HG02623 (cell line): Measurements from ENCODE around the gene COL4A1.

Source experiments
- ATAC-seq: cut with Tn5 transposase; IDR thresholded peaks from one replicate; pipeline ENCODE4 v1.9.1; 2021; ENCODE audit warnings: moderate library complexity; ENCODE audit not compliant: unreplicated experiment

Gene COL4A1

DNA sequence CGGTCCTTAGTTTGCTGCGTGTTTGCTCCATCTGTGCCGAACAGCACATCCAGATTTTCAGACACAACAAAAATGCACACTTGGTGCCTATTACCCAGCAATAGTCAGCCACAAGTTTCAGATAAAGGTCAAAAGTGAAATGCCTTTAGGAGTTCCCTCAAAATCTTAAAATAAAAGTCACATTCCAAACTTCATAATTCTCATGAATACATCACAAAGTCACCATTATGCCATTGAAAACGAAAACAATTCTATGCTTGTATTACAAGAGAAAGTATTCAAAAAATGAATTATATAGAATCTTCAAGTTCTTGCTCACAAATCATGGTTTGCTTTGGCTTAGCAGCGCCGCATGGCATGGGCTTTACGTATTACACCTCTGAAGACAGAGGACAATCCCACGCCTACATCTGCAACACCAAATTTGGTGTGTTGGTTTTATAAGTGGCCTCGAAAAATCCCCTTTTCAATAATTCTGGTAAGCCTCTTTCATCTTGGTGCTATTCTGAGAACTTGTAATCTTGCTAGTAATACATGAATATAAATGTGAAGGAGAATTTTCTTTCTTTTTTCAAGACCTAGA is 26.6 kb downstream of the COL4A1 start:
- ATAC-seq, result no peak

DNA sequence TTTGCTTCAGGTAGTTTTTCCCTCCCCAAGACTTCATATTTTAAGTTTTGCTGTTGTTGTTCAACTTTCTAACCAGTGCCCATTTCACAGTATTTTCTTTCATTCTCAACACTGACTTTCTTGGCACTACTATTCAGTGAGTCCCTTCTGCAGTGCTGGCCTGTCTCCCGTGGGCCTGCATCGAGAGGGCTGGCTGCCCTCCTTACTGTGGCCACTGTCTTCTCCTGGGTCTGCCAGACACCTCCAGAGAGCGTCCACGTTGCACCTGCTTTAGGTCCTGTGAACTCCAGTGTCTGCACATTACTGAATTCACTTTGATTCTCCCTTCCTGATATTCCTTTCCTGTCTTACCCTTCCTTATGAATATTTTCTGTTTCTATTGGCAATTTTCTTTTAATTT is 27.3 kb downstream of the COL4A1 start:
- no peak for ATAC-seq

DNA sequence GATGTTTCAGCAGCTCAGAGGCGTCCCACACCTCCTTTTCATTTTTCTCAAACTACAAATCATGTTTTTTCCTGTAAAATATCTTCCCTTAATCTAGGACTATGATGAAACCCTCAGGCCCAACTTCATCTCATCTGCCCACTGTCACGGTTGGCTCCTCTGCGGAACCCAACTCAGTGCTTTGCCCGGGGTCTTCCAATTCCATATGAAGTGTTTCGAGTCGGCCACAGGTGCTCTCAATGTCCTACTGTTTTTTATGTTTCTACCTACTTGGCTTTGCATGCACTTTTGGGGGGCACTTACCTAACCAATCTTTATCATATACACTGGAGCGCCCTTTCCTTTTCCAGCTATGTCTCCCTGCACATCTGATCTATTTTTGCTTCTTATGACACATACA is 28.1 kb downstream of the COL4A1 start:
- no peak for ATAC-seq

DNA sequence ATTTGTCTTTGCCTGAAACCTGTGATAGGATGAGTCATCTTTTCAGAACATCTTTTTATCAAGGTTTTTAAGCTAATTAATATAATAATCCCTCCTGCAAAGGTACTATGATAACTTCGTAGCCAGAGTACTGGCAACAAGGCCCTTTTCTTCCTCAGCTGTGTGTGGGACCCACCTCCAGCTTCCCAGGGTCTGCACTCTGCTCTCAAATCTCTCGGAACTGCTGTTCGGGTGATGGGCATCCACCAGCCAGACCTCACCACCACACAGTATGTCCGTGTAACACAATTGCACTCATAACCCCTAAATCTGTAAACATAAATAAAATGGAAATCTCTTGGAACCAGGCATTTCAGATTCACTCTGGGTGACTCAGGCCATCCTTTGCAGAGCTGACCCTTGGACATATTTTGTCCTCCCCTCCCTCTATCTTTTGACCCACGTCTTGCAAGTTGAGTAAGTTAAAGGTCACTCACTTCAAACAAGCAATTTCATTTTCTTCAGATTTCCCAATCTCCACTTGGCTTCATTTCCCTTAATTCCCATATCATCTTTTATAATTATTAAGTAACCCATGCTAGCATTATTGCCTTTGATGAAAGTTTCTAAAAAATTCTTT is 29.5 kb downstream of the COL4A1 start:
- no peak for ATAC-seq

DNA sequence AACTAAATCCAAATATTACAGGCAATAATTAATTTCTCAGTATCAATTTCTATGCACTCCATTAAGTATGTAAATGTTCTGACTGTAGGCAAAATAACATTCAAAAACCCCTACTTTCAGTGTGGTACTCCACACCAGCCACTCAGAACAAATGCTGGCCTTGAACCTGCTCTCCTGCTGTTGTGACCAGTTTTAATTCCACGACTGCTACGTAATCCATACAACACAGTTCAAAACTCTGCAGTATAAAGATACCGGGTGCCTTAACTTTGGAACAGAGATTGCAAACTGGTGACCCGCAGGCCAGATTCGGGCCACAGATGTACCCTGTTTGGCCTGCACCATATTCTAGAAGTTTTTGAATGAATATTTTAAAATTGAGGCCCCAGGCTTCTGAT is 30.4 kb downstream of the COL4A1 start:
- ATAC-seq, result no peak

DNA sequence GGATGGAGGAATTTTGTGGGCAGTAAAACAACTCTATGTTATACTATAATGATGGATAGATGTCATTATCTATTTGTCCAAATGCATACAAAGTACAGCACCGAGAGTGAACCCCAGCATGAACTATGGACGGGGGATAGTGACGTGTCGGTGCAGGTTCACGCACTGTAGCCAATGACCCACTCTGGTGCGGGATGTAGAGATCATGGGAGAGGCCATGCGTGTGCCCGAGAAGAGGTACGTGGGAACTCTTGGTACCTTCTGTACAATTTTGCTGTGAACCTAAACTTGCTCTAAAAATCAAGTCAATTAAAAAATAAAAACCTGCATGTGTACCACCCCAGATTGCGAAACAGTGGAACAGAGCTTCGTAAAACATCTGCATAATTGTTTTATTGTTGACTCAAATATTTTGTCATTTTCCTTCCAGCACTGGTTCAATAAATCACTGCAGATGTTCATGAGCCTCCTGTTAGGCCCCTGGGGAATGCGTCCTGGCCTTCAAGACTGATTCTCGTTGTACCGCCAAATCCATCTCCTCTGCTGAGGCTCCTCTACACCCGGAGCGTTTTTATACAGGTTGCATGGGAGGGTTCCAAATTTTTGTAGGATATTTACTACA is 30.9 kb downstream of the COL4A1 start:
- no peak for ATAC-seq

DNA sequence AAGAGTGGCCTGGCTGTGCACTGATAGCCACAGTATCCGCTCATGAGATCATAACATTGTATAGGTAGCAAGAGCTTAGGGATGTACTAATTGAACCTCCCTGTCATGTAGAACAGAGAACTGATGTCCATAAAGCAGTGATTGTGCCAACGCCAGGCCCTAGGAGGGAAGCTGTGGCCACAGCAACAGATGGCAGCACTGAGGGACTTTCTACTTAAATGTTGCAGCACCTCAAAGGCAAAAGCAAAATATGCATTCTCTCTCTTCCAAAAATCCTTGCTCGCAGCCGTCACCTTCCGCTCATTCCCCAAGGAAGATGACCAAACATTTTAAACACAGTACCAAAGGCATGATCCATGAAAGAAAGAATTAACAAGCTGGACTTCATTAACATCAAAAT is 32.3 kb downstream of the COL4A1 start:
- no peak for ATAC-seq

DNA sequence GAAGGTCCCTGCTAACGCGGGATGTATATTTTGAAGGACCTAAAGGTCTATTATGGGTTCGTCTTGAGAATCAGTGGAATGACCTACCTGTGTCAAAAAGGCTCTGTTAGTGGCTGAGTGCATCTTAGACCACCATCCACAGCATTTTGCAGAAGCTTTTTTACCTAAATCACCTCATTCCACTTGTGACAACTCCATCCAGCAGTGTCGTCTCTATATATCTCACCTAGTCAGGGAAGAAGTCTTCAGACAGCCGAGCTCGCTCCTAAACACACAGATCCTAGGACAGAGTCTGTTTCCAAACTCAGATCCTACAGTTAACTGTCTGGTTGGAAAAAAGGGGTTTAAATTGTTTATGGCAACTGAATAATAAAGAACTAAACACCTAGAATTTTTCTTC is 33.7 kb downstream of the COL4A1 start:
- ATAC-seq, result no peak

DNA sequence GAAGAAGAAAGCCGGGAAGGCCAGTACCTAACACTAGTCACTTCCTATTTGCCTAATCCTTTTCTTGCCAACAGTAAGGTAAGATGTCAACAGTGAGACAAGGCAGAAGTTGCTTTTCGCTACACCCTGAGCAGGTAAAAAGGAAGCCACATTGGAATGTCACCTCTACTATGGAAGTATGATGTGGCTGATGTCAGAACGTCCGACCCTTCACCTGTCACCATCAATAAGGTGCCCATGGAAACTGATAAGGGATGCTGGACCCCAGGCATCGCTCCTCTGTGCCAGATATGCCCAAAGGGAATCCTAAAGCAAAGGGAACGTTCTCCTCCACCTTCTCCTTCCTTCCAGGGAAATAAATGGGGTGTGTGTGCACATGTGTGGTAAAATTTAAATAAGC is 34.3 kb downstream of the COL4A1 start:
- no peak for ATAC-seq

DNA sequence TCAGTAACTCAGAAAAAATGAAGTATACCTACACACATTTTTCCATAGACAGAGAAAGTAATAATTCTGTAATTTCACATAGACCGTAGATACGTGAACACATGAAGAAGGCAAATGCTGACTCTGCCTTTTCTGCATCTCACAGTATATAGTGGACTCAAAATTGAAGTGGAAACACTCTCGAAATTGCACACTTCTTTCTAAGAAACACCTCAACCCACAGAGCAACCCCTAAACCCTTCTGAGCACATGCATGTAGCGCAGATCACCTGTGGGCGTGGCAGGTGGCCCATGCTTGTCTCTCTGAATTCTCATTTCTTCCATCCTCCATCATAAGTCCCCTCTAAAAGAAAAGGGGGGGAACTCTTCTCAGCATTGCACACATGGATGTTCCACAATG is 34.7 kb downstream of the COL4A1 start:
- ATAC-seq, result no peak

DNA sequence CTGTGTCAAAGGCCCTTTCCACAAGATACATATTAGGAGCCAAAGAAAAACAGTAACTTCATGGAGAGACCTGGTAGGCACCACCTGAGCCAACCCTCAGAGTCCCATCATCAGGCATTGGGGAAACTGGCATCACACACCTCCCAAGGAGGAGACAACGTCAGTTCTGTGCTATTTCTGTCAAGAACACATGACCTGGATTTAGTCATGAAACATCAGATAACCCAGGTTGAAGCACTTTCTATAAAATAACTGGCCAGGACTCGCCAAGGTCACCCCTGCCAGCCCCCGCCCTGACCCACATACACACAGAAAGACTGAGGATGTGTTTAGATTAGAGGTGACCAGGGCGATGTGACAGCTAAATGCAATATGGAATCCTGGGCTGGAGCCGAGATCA is 35.6 kb downstream of the COL4A1 start:
- no peak for ATAC-seq

DNA sequence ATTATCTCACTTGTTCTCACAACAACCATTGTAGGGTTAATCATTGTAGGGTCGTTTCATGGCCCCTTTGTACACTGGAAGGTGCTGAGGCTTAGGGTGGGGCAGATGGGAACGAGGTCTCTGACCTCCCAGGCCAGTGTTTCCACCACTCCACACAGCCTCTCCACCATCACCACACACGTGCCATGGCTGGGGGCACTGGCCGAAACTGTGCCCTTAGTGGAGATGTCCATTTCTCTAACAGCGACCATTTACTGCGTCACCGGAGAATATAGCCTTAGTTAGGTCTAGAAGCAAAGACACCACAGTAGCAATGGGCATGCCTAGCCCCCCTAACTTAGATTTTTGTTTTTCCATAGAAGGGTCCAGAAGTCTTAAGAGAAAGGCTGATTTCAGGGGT is 36.5 kb downstream of the COL4A1 start:
- ATAC-seq, result no peak

DNA sequence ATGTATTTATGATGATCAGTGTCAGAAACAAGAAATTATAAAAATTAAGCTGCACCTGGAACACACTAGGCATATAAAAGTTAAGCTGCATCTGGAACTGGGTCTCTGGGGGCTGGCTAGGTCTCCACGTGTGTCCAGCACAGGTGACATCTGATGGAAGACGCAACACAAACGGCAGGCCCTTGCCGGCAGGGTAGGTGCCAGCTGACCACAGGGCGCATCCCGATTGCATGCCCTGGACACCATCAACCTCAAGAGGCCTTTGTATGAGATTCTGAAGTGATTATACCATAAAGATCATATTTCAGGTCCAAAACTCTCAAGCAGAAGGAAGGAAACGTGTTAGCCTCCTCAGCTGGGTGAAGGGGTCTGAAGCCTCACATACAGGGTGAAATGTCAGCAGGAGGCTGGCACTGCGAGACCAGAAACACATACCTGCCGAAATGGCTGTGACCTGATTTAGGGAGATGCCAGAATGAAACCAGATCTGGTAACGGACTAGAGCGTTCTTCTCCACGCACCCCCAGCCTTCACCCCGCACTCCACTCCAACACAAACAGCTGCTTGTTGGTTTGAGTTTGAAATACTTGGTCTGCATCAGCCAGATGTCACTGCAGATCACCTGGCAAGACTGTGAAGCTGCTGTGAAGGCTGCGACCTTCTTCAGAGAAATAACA is 37.3 kb downstream of the COL4A1 start:
- no peak for ATAC-seq

DNA sequence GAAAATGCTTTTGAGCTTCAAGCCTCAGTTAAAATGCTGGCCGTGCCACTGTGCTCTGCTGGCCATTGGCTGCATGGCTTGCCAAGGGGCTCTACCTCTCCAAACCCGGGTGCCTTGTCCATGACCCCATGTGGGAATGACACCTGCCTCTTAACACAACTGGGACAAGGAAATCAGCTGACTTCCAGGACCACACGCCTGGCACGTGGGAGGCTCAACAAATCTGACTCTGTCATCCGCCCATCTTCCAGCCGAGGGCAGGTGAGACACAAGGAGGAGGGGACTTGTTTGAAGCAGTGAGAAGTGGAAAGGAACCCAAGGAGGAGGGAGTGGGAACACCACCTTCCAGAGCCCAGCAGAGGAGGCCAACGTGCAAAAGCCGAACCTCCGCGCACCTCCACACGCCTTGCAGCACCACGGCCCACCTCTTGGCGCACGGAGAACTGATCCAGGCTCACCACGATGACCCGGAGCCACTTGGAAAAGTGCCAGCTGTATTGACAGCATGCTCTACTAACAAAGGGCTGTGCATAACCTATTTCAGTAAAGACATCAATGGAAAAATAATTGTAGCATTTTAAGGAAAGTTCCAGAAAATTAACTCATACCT is 38.3 kb downstream of the COL4A1 start:
- ATAC-seq, result no peak

DNA sequence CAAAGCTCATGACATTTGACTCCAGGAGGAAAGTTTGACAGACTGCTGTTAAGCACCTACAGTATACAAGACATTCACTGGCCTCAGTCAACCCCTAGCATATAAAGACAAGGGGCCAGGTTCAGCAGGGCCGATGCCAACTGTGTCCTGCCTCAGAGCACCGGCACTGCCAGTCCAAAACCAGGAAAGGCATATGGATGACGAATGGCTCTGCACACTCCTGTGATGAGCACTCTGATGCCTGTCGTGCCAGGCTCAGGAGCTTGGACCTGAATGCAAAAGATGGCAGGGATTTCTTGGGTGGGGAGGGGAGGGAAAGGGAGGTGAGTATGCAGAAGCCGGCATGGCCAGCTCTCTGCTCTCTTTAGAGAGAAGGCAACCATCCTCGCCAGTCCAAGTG is 38.9 kb downstream of the COL4A1 start:
- ATAC-seq, result no peak

DNA sequence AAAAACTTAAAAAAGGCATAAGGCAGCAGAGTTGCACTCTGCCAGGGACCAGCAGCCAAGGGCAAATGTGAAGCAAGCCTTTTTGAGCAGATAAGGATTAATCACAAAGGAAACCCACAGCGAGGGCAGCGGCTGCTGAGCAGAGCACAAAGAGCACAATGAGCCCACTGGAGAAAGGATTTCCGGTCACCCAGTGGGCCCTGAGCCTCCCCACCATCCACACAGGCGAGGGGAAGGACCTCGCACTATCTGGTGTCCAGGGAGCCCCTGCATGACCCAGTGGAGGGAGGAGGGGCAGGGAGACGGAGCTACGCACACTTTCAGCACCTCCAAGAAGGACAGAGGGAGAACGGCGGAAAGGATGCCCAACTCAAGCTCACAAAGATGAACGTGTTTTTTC is 40.0 kb downstream of the COL4A1 start:
- ATAC-seq, result no peak

DNA sequence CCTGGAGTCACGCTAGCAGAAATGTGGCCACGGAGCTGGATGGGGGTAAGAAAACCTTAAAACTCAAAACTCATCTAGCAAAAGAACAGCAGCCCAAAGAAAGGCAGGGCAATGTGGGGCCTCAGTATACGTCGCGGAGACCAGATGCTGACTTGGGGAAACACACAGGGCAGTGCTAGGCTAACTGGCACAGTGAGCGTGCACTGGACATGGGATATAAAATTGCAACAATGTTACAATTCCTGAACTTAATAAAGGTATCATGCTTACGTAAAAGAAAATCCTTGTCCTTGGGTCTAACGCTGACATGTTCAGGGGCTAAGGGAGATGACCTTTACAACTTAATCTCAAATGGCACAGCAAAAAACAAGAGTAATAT is 40.5 kb downstream of the COL4A1 start:
- ATAC-seq, result no peak

DNA sequence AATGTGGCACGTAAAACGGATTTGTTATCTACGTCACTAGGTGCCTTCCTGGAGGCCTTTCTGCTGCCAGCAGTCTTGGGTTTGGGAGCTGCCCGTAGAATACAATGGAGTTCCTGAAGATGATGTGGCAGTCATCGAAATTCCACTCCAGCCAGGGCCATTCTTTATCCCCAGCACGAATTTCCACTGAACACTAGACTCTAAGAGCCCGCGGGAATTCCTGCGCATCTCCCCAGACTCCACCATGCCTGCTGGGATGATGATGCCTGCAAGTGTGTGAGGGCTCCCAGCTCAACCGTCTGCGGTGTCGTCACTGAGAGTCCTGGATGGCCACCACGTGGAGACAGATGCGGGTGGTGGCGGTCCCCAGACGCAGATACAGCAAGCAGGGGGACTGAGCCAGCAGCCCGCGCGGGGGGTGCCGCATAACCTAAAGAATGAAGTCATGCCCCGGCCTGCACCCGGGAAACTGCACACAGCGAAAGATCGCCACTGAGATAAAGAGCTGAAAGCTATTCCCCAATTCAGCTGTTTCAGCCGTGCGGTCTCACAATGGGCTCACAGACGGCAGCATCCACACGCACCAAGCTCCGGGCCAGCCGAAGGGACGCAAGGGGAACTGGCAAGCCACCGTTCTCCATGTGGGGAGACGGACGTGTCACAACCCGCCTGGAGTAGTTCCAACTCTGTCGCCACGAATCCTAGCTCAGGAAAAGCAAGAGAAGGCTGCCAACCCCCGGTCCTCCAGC is 41.1 kb downstream of the COL4A1 start:
- ATAC-seq, result no peak

DNA sequence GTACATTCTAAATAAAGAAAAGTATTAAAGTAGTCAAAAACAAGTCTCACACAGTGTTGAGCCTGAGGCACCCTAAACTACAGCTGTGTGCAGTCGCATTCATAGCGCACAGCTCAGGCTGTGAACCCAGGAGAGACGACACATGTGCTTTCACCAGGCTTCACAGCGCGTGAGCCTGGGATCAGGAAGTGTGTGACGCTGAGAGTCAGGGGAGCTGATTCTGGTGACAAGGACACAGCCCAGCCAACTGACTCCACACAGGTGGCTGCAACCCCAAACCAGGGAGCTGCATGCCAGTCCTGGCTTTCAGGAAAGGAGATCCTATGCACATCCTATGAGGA is 41.6 kb downstream of the COL4A1 start:
- no peak for ATAC-seq

DNA sequence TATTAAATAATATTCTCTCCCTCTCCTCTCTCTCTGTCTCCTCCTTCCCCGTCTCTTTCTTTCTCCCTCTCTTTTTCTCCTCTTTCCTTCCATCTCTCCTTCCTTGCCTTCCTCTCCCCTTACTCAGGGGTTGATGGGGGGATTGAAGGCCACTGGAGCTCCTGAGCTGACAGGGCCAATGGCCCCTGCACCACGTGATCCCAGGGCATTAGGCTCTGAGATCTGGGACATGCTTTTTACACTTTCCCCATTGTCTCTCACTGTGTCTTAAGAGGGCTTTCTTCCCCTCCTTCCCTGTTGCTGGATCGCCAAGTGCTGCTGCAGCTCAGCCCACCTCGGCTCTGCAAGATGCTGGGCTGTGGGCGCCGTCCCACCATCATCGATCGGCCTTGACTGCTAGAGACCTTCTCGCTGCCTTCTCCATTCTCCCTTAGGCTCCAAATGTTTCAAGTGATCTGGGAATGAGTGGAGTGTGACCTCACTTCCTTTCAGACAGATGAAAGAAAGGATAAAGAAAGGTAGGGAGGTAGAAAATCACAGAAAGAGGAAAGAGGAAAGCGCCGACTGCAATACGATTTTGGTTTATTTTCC is 42.2 kb downstream of the COL4A1 start:
- ATAC-seq, result no peak

DNA sequence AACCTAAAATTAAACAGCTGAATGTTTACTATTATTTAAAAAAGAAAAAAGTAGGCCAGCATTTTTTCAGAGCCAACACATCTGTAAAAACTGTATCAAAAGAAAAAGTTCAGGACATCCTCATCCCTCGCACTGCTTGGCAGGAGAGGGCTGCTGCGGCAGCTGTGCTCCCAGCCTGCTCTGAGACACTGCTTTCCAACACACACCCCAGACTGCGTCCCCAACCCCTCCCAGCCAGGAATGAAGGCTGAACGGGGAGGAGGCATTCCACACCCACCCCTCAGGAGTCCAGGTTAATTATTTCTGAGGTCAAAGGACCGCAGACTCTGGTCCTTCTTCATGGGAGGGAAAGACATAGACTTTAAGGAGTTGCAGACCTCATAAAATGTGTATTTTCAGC is 43.1 kb downstream of the COL4A1 start:
- ATAC-seq, result no peak
